HepG2 (cell line): ENCODE results near the gene TRIM9. TPM values are rescaled to one million over a fixed set of nuclear protein-coding genes. Genes with fewer than 3 reads are reported as not detected.

Source experiments
- ATAC-seq: fragments of 200-7000 bp; cut with Tn5 transposase; 3 replicates; pipeline ENCODE4 v1.9.1; 2020; ENCODE audit warnings: mild to moderate bottlenecking, moderate library complexity
- BruUV-seq: library from RNA; stranded (reverse); fragments of 400-500 nt; replicated peaks from 2 replicates; lab custom pipeline; 2021; lab: Mats Ljungman, UMichigan
- CTCF ChIA-PET: fragments of 300-600 bp; formaldehyde crosslinking; extraction: SDS; loops from one replicate; lab custom pipeline; 2021; ENCODE audit warnings: low total read pairs, inconsistent platforms, low intra/inter-chr PET ratio; lab: Yijun Ruan, JAX
- POLR2A ChIA-PET: fragments of 350-600 bp; sonication (Branson Sonifier 250); formaldehyde crosslinking; loops from one replicate; lab custom pipeline; 2020; ENCODE audit warnings: antibody characterized with exemption, inconsistent platforms; lab: Yijun Ruan, JAX
- DNase-seq: peaks from one replicate; pipeline ENCODE4 v3.0.0-alpha.2; 2015; ENCODE audit warnings: low spot score
- FAIRE-seq: peaks from 3 replicates; lab custom pipeline; 2011; peaks lifted over from hg19 to GRCh38; lab: Jason Lieb, UNC
- H2AFZ ChIP-seq: one replicate; pipeline ENCODE4 v1.6.1; 2011; ENCODE audit warnings: low read length, inconsistent platforms
- H3K27ac ChIP-seq: fragments of 300-600 bp; 3 replicates; pipeline ENCODE4 v1.8.0; 2011; ENCODE audit warnings: mixed run types, mild to moderate bottlenecking, mixed read lengths, low read length, inconsistent platforms; ENCODE audit not compliant: insufficient read depth; ENCODE audit errors: extremely low read length
- H3K27me3 ChIP-seq, 2 experiments: fragments of 200-600 bp in 1 of 2; 2 replicates in 1 of 2; 3 replicates in 1 of 2; pipeline versions ENCODE4 v1.6.0 to v1.8.0; 2011; ENCODE audit warnings: low read length in 2 of 2, mild to moderate bottlenecking in 2 of 2, moderate library complexity in 2 of 2, inconsistent platforms in 1 of 2; ENCODE audit not compliant: insufficient read depth in 2 of 2, control insufficient read depth in 1 of 2
- H3K36me3 ChIP-seq, 2 experiments: fragments of 200-600 bp in 1 of 2; replicated peaks in 1 of 2; 2 replicates in 1 of 2; 3 replicates in 1 of 2; pipeline versions ENCODE4 v1.5.1 to v1.8.0; 2011; ENCODE audit warnings: low read length in 2 of 2, inconsistent platforms in 1 of 2; ENCODE audit not compliant: insufficient read depth in 2 of 2, control insufficient read depth in 1 of 2
- H3K4me1 ChIP-seq: 2 replicates; pipeline ENCODE4 v1.5.1; 2012; ENCODE audit warnings: low read length, inconsistent platforms; ENCODE audit not compliant: insufficient read depth
- H3K4me2 ChIP-seq: 2 replicates; pipeline ENCODE4 v1.6.0; 2011; ENCODE audit warnings: low read depth, low read length, inconsistent platforms
- H3K4me3 ChIP-seq, 3 experiments: fragments of 200-600 bp in 1 of 3; sonication (generic), shearing (Covaris generic) in 1 of 3; replicated peaks in 1 of 3; 2 replicates each; pipeline ENCODE4 v1.5.1; 2011 to 2016; ENCODE audit warnings: low read length in 3 of 3, inconsistent platforms in 2 of 3, low read depth in 2 of 3, mild to moderate bottlenecking in 2 of 3, control low read depth in 1 of 3, mixed read lengths in 1 of 3; ENCODE audit not compliant: insufficient read depth in 1 of 3
- H3K79me2 ChIP-seq: one replicate; pipeline ENCODE4 v1.6.1; 2011; ENCODE audit warnings: low read length, inconsistent platforms; ENCODE audit not compliant: insufficient read depth
- H3K9ac ChIP-seq: 2 replicates; pipeline ENCODE4 v1.6.0; 2011; ENCODE audit warnings: mild to moderate bottlenecking, low read depth, low read length, inconsistent platforms; ENCODE audit not compliant: insufficient read depth
- H3K9me3 ChIP-seq: 2 replicates; pipeline ENCODE4 v1.5.1; 2012; ENCODE audit warnings: mild to moderate bottlenecking, low read length
- H4K20me1 ChIP-seq: 2 replicates; pipeline ENCODE4 v1.6.0; 2011; ENCODE audit warnings: inconsistent platforms, mild to moderate bottlenecking, low read length, moderate library complexity; ENCODE audit not compliant: insufficient read depth
- BRD4 ChIP-seq: sonication (generic); formaldehyde crosslinking; IDR thresholded peaks from 2 replicates; pipeline ENCODE4 v1.4.0; 2020; ENCODE audit warnings: missing genetic modification reagents
- ESRRA ChIP-seq: sonication (generic); formaldehyde crosslinking; IDR thresholded peaks from 2 replicates; pipeline ENCODE4 v1.5.1; 2020; ENCODE audit warnings: mild to moderate bottlenecking, low read depth, missing genetic modification reagents
- HNRNPK ChIP-seq: fragments of 200-400 bp; formaldehyde crosslinking; IDR thresholded peaks from 2 replicates; pipeline ENCODE4 v1.6.1; 2018; ENCODE audit warnings: low read length, low read depth, moderate library complexity, mild to moderate bottlenecking; ENCODE audit not compliant: poor library complexity, severe bottlenecking
- KAT2B ChIP-seq: fragments of 150-350 bp; IDR thresholded peaks from 2 replicates; pipeline ENCODE4 v1.6.1; 2014; ENCODE audit warnings: low read depth, low read length, borderline replicate concordance
- PCBP1 ChIP-seq: fragments of 200-400 bp; formaldehyde crosslinking; IDR thresholded peaks from 2 replicates; pipeline ENCODE4 v1.6.1; 2017; ENCODE audit warnings: mild to moderate bottlenecking, low read depth, low read length, borderline replicate concordance
- RAD21 ChIP-seq: fragments of 450-650 bp; formaldehyde crosslinking; IDR thresholded peaks from 2 replicates; pipeline ENCODE4 v1.5.0; 2020; ENCODE audit warnings: mild to moderate bottlenecking
- SNAPC5 ChIP-seq: sonication (generic); formaldehyde crosslinking; IDR thresholded peaks from 2 replicates; pipeline ENCODE4 v1.8.1; 2023; ENCODE audit warnings: mild to moderate bottlenecking, missing genetic modification reagents, borderline replicate concordance
- SOX5 ChIP-seq: IDR thresholded peaks from 2 replicates; pipeline ENCODE4 v1.6.1; 2016; ENCODE audit warnings: borderline replicate concordance
- ZBTB4 ChIP-seq: sonication (generic); formaldehyde crosslinking; IDR thresholded peaks from 2 replicates; pipeline ENCODE4 v1.4.0; 2020; ENCODE audit warnings: missing genetic modification reagents, mild to moderate bottlenecking, borderline replicate concordance
- ZNF263 ChIP-seq: sonication (generic); formaldehyde crosslinking; IDR thresholded peaks from 2 replicates; pipeline ENCODE4 v1.4.0; 2020; ENCODE audit warnings: missing genetic modification reagents
- ZNF431 ChIP-seq: sonication (generic); formaldehyde crosslinking; IDR thresholded peaks from 2 replicates; pipeline ENCODE4 v1.9.0; 2022; ENCODE audit warnings: missing genetic modification reagents, low read depth, mild to moderate bottlenecking, borderline replicate concordance
- ZNF777 ChIP-seq: sonication (generic); formaldehyde crosslinking; IDR thresholded peaks from 2 replicates; pipeline ENCODE4 v1.4.0; 2020; ENCODE audit warnings: missing genetic modification reagents
- WGBS: methylation state at CpG from one replicate; pipeline ENCODE4 v1.1.6; 2017; ENCODE audit warnings: low lambda C conversion rate; 5-methylcytosine and 5-hydroxymethylcytosine counted together
- in situ Hi-C: cut with HindIII; loops from 2 replicates; pipeline ENCODE4 v1.10.0; 2017; ENCODE audit warnings: low pct_unique_long_range_greater_than_20kb; ENCODE audit not compliant: extremely low pct_ligation_motif_present
- intact Hi-C: fragments of 100-400 bp; cut with micrococcal nuclease; formaldehyde crosslinking; loops from one replicate; pipeline ENCODE4 v1.10.0; 2022; ENCODE audit not compliant: unreplicated experiment
- polyA plus RNA-seq, 8 experiments: library from polyadenylated mRNA; depleted of rRNA in 3 of 8; stranded (reverse) in 7 of 8; unstranded in 1 of 8; fragments of >200 nt; fragmentation: Illumina TruSeq in 4 of 8; extraction: Trizol in 4 of 8; gene quantifications; 2 replicates each; pipeline versions ENCODE4 v1.2.1 to v1.2.3, GENCODE V29; 2011 to 2016; ENCODE audit warnings: low read depth in 4 of 8, missing spikeins in 1 of 8, mixed read lengths in 1 of 8; ENCODE audit not compliant: insufficient read depth in 1 of 8
- total RNA-seq, 5 experiments: library from RNA; depleted of rRNA; stranded (reverse); fragments of >200 nt; fragmentation: Illumina TruSeq; extraction: Trizol; gene quantifications; 2 replicates each; pipeline ENCODE4 v1.2.3, GENCODE V29; 2016; ENCODE audit warnings: low read depth in 1 of 5
- TF ChIP-seq, protein P1 (sequence below): IDR thresholded peaks from 2 replicates; pipeline ENCODE4 v1.6.1; 2012; ENCODE audit warnings: inconsistent platforms

The TRIM9 gene
- total and polyA plus RNA-seq, 2 of the 13 experiments (the other 11 are each of a cell fraction or from before 2014, with no cell fraction given), result 0.04 to 0.07 TPM

GRCh38 chr14:51096870-51097269, 2.0 kb upstream of the TRIM9 start (continued):
- TF ChIP-seq SNAPC5 (CRISPR knock-in tag) (no peak), ESRRA (CRISPR knock-in tag) (no peak), KAT2B (no peak), SOX5 (CRISPR knock-in tag) (no peak)

DNA sequence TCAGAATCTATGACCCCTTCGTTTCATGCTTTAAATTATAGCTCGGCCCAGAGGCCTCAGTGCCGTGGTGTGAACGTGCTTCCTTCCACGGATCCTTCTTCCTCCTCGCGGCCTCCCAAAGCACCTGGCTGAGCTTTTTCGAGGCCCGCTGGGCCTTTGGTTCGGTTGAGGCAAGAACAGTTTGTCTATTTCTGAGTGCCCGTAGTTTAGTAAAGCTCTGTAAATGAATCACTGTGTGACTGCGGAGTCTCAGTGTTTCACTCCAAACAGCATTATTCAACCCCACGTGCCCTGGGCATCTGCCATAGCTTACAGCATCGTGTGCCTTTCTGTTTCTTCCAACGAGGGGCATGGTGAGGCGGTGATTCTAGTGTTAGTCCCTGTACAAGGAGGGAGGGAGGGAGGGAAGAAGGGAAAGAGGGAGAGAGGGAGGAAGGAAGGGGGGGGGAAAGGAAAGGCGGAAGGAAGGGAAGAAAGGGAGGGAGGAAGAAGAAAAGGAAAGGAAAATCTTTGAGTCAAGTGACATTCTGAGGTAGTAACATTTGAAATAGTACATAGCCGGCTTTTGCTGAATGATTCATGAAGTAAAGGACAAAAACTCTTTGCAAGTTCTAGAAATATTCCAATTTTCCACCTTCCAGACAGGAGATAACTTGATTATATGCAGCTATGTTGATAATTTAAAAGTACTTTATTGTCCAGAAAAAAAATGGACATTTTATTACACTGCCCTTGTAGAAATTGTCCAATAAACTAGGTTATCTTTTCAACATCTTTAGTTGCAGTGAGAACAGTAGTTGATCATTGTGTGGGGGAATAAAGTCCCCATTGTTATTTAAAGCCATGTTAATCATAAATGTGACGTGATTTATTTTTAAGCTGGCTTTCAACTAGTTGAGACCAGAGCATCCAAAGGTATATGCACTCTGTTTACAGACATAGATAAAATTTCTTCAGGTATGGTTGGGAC, 1.2 kb upstream of the TRIM9 start:
- Histone ChIP-seq H3K4me3 (peak overlapping the region; percentile 54 to 78 (median 63)), H3K27ac (no peak overlapping the region), H3K36me3 (no peaks in the 10 kb centered on the region), H3K4me1 (peaks cover 7% of the 10 kb centered on the region), H3K9ac (0 out of 2 replicates have a peak overlapping the region, but pooled peaks have one; percentile 7), H3K9me3 (no peaks in the 10 kb centered on the region), H3K79me2 (no peaks in the 10 kb centered on the region), H3K4me2 (peak overlapping the region; percentile 85), H3K27me3 (peaks cover 0 to 18% of the 10 kb centered on the region in 2 experiments; a peak in 3 of 5 replicates), H2AFZ (no peak overlapping the region), H4K20me1 (no peaks in the 10 kb centered on the region)
- intact Hi-C loops, result loop anchor here (10.0 kb wide), 1 partner anchor 141 kb away; no protein-coding TSS in a partner anchor
- ATAC-seq (no peak; the same call in 2 of the 3 replicates), DNase-seq (no peak), FAIRE-seq (no peak)
- WGBS, result 35% methylated on average over 19 of the region's 19 CpGs
- BruUV-seq, result no TSS peak
- ChIA-PET POLR2A (no interaction called here), CTCF (no interaction called here)
- in situ Hi-C loops, result no loop called here
- TF ChIP-seq HNRNPK, result peak; percentile 86
- no peak for TF ChIP-seq BRD4 (CRISPR knock-in tag)
- TF ChIP-seq RAD21 (CRISPR knock-in tag), result no peak
- TF ChIP-seq ZNF431, result no peak
- TF ChIP-seq ZNF777 (CRISPR knock-in tag), result no peak
- no peak for TF ChIP-seq ZBTB4 (CRISPR knock-in tag)
- TF ChIP-seq PCBP1, result no peak
- 0 out of 2 replicates have a peak, but pooled peaks have one; percentile 4 for TF ChIP-seq ZNF263 (CRISPR knock-in tag)
- TF ChIP-seq, protein P1, sequence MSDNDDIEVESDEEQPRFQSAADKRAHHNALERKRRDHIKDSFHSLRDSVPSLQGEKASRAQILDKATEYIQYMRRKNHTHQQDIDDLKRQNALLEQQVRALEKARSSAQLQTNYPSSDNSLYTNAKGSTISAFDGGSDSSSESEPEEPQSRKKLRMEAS, result peak; percentile 26; the same call in 1 of the 2 replicates
